HG03139 (cell line): ENCODE data around the gene NDUFAF3.

Experiments
- ATAC-seq: cut with Tn5 transposase; IDR thresholded peaks from one replicate; pipeline ENCODE4 v1.9.1; 2021; ENCODE audit not compliant: unreplicated experiment

NDUFAF3 gene

GRCh38 chr3:49021813-49022687 lies at the start of gene NDUFAF3:
Gene NDUFAF3 (plus strand): TSS chr3:49022121. CDS start chr3:49022145, 24 bp downstream.
- peak; percentile 49 for ATAC-seq

GRCh38 chr3:48974076-48974864 lies 47.7 kb upstream of the NDUFAF3 start:
- ATAC-seq = no peak

GRCh38 chr3:48979451-48979850 lies 42.5 kb upstream of the NDUFAF3 start:
- no peak for ATAC-seq

- ATAC-seq = no peak
These were observed 41.6 kb upstream of the NDUFAF3 start for GRCh38 chr3:48980295-48980694.

GRCh38 chr3:48982016-48982415 lies 39.9 kb upstream of the NDUFAF3 start:
- no peak for ATAC-seq

GRCh38 chr3:48982686-48983085 lies 39.2 kb upstream of the NDUFAF3 start:
- no peak for ATAC-seq

GRCh38 chr3:48983096-48983495 lies 38.8 kb upstream of the NDUFAF3 start:
- no peak for ATAC-seq

- no peak for ATAC-seq
These were observed 37.3 kb upstream of the NDUFAF3 start for GRCh38 chr3:48984663-48985062.

GRCh38 chr3:48985831-48986376 lies 36.0 kb upstream of the NDUFAF3 start:
- ATAC-seq = no peak

GRCh38 chr3:48989126-48989795 lies 32.7 kb upstream of the NDUFAF3 start:
- ATAC-seq = no peak

GRCh38 chr3:48989796-48990635 lies 31.9 kb upstream of the NDUFAF3 start, which contains the start of gene P4HTM:
Gene P4HTM (plus strand): TSS chr3:48990241. CDS start chr3:48990257, 16 bp downstream.
- ATAC-seq = no peak

GRCh38 chr3:48990636-48991469 lies 31.1 kb upstream of the NDUFAF3 start:
- no peak for ATAC-seq

- no peak for ATAC-seq
These were observed 29.9 kb upstream of the NDUFAF3 start for GRCh38 chr3:48991851-48992545.

GRCh38 chr3:48993834-48994233 lies 28.1 kb upstream of the NDUFAF3 start:
- no peak for ATAC-seq

GRCh38 chr3:48996640-48997039 lies 25.3 kb upstream of the NDUFAF3 start:
- no peak for ATAC-seq

- ATAC-seq = no peak
These were observed 24.8 kb upstream of the NDUFAF3 start for GRCh38 chr3:48997102-48997635.

- ATAC-seq = no peak
These were observed 23.9 kb upstream of the NDUFAF3 start for GRCh38 chr3:48997714-48998637.
